Measurements from ENCODE around the gene MPEG1.

Gene MPEG1

DNA sequence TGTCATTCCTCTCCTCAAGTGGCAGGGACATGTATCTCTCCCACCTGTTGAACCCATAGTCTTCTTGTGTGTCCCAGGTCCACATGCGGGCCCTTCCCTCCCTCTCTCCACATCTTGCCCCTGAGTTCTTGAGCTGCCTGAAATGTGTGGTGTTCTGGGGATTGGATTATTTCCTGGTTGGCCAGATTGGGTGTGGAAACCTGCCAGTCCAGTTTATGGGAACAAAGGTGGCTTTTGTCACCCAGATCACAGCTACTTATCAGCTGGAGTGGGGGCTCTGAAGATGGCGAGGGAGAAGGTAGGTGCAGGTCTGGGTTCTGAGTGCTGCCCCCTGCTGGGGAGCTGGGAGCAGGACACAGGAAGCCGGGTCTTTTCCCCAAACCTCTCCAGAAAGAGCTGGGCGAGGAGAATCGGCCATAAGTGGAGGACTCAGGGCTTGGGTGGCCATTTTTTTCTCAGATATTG is 26.6 kb downstream of the MPEG1 start:
- DNase-seq: no peak

GRCh38 chr11:59185386-59185945 is 27.3 kb downstream of the MPEG1 start:
- DNase-seq: no peak

- no peak for DNase-seq
These were observed 27.9 kb downstream of the MPEG1 start for GRCh38 chr11:59184691-59185339.

DNA sequence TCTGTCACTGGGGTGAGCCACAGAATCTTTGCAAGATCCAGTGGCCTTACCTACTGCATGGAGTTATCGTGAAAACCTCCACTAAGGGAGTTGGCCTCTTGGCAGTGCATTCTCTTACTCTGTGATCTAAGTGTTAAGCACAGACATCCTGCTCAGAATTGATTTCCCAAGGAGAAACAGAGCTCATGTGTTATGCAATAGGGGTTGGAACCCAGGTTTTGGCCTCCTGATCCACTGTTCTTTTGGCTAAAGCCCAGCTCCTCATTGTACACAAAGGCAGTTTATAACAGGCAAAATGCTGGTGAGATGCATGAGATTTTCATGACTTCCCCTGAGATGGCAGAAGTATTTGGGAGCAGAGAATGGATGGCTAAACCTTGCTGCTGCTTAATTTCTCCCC is 29.0 kb downstream of the MPEG1 start:
- no peak for DNase-seq

- no peak for DNase-seq
These were observed 30.1 kb downstream of the MPEG1 start for GRCh38 chr11:59182457-59183151.

- DNase-seq: no peak
These were observed 30.8 kb downstream of the MPEG1 start for GRCh38 chr11:59181746-59182456.

- DNase-seq: no peak
These were observed 31.8 kb downstream of the MPEG1 start for GRCh38 chr11:59180907-59181306.

- no peak for DNase-seq
These were observed 32.5 kb downstream of the MPEG1 start for GRCh38 chr11:59180168-59180776.

- DNase-seq: no peak
These were observed 33.6 kb downstream of the MPEG1 start for GRCh38 chr11:59179121-59179520.

GRCh38 chr11:59178402-59178801 is 34.3 kb downstream of the MPEG1 start:
- DNase-seq: no peak

GRCh38 chr11:59176330-59176729 is 36.4 kb downstream of the MPEG1 start:
- DNase-seq: no peak

GRCh38 chr11:59175091-59175501 is 37.6 kb downstream of the MPEG1 start:
- DNase-seq: no peak

GRCh38 chr11:59174664-59175033 is 38.1 kb downstream of the MPEG1 start:
- no peak for DNase-seq

DNA sequence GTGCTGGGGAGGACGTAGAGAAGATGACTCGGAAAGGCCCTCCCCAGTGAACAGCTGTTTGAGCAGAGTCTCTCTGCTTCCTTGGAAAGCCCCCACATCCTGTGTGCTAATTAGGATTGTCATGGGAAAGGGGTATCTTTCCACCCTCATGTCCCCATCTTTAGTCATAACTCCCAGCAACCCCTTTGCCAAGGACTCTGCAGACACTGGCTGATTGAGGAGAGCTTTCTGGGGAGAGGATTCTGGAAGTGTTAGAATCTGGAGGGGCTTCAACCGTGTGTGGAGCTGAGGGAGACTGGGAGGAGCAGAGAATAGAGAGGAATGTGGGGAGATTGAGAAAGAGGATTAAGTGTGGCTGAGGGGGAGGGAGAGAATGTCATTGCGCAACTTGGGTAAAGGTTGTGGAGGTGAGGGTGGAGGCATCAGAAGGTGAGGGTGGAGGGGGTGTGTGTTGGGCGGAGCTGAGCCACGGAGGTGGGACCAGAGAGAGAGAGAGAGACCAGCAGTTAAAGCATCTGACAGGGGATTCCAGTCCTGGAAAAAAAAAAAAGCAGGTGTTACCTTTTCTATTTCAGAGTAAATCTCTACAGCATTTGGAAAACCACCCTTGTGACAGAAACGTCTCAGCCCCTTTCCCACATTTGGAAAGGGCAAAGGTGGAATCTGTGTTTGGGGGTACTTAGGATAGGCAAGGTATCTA is 38.6 kb downstream of the MPEG1 start:
- no peak for DNase-seq

DNA sequence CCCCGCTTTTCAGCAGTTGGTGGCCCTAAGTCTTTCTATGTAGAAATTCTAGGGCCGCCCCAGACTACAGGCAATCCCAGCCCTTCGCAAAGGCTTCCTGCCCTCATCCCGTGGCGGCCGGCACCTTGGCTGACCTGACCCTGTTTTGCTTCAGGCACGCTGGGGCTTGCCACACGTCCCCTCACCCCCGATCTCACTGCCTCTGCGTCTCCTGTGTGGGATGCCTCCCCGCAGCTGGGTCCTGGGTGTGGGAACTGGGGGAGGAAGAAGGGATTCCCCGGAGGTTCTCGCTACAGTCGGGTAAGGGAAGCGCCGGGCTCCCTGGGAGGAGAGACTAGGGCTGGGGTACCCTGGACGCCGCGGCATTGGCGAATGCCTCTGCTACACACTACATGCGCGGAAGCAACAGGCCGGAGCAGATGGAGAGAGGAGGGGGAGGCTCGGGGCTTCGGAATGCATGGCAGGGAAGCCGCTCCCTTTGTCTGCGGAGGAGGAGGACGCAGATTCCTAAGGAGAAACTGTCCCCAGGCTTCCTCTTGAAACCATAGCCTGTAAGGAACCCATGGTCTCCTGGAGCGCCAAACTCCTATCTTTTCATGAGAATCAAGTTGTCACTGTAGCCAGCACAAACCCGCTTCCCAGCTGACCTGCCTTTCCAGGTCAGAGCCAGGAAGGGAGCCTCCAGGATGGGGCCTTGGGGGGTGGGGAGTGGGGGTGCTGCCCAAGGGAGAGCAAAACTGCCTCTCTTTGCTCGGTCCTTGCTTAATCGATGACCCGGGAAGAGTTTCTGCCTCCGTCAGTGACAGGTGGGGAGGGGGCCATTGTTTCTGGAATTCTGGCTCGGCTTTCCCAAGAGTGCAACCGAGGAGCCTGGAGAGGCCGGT is 39.4 kb downstream of the MPEG1 start:
- DNase-seq: no peak

DNA sequence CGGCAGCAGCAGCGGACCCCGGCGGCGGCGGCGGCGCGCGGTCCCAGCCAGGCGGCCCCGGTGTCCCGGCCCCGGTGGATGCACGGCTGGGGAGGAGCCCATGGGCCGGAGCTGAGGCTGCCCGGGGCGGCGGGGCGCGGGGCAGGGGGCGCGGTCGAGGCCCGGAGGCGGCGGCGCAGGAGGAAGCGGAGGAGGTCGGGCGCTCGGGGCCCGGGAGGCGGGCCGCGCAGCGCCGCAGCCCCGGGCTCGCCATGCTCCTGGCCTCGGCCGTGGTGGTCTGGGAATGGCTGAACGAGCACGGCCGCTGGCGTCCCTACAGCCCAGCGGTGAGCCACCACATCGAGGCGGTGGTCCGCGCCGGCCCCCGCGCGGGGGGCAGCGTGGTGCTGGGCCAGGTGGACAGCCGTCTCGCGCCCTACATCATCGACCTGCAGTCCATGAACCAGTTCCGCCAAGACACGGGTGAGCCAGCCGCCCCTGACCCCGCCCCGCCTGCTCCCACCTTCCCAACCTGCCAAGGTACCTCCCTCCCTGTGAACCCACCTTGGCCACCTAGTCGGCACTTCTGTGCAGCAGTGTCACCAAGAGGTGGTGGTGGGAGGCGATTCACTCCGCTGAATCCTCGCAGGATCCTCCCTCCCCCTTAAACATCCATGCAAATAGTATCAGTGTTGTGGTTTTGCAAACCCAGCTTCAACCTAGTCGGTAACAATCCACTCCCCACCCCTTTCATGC is 40.2 kb downstream of the MPEG1 start:
- no peak for DNase-seq

GRCh38 chr11:59171508-59172322 is 41.0 kb downstream of the MPEG1 start, which contains the start of gene DTX4:
Gene DTX4, plus strand, starts transcription at chr11:59172132. Its CDS starts 464 bp downstream, at chr11:59172596.
- peak; percentile 67 for DNase-seq

DNA sequence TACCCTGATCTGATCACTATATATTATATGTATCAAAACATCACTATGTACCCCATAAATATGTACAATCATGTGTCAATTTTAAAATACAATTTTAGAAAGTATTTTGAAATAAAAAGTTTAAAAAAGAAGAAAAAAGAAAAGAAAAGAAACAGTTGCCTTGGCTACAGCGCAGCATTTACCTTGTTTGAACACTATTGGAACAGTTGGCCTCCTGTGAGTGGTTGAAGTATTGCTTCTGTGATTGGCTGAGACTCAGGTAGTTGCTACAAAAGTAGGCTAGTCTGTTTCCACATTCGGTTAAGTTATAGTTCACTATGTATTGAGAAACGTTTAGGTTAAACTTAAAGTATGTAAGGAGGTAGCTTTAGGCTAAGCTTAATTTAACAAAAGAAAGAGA is 48.7 kb downstream of the MPEG1 start:
- no peak for DNase-seq

Data from NCI-H774 (cell line).